Stimulated activated CD4-positive, alpha-beta T cell treated with anti-CD3 and anti-CD28 coated beads, Interleukin-1b, Interleukin-23, amount 100 ng/mL, for 48 hours (primary cell): ENCODE data around the gene BOD1.
A peak's percentile ranks its signal among the peaks of the same experiment; 100 is the strongest.
"Not testable (repeated sequence)": the region's sequence is repeated elsewhere in the genome, so short reads cannot be mapped to it uniquely, and the experiment has no call there.

Experiments
- DNase-seq: peaks from one replicate; pipeline ENCODE4 v3.0.0-alpha.2; 2020

BOD1 gene

DNA sequence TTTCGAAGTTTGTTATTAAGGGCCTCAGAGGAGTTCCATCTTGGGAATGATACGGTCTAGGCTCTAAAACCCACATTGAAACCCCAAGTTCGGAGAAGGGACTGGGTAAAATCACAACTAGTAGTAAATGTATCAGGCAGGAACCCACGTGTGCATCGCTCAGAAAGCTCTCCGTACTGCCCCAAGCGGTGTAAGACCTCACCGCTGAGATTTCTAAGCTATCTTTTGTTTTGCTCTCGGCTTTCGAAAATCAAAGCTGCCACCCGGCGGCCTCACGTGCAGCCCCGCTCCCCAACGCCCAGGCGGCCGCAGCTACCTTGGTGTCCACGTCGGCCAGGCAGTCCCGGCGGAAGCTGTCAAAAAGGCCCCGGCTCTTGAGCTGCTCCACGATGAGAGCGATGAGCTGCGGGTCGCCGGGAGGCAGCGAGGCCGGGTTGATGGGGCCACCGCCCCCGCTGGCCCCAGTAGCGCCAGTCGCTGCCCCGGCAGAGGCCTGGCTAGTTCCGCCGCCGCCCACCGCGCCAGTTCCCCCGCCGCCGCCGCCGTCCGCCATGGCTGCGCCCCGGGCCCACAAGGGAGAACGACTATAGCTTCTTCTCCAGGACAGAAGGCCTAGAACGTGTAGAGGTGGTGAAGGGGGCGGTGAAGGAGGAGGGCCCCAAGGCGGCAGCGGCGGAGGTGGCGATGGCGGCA, 420 bp downstream of the BOD1 start:
- peak; percentile 74 for DNase-seq

DNA sequence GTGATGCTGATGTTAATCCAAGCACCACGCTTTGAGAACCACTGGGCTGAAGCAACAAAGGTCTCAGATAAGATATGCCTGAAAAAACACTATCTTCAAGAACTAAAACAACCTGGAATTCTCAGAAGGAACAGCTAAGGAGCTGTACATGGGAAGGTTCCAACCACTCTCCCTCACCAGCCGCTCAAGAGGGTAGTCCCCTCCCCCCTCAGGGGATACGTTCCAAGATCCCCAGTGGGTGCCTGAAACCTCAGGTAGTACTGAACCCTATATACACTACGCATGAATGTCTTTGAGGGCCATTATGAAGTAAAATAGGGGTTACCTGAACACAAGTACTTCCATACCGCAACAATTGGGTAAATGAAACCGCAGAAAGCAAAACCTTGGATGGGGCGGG, 1.9 kb downstream of the BOD1 start:
- DNase-seq, result no peak

DNA sequence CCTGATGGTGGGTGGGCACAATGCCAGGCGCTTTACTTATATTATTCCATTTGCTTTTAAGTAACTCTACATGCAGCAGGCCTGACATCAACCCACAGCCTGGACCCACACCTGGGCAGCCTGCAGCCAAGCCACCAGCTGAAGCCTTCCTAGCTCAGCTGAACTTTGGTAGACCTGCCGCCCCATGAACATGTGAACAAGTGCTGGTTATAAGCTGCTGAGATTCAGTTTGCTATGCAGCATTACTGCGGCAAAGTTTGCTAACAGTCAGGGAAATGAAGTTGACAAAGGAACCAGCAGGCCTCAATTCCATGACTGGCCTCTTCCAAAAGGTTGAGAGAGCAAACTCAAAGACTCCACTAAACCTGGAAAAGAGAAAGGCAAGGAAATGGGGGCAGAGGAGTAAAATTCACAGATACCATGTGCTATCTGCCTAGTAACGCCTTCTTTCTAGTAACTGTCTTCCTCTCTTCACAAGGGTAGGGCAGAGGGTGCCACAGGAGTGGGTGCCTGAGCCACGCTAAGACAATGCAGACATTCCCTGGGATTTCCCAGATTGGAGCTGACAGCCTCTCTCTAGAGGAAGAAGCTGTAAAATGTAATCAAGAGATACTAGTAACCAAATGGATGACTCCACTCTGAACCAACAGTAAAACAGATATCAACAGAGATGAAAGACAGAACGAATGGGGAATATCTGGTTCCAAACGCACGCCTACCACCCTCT, 2.9 kb downstream of the BOD1 start:
- DNase-seq, result no peak

DNA sequence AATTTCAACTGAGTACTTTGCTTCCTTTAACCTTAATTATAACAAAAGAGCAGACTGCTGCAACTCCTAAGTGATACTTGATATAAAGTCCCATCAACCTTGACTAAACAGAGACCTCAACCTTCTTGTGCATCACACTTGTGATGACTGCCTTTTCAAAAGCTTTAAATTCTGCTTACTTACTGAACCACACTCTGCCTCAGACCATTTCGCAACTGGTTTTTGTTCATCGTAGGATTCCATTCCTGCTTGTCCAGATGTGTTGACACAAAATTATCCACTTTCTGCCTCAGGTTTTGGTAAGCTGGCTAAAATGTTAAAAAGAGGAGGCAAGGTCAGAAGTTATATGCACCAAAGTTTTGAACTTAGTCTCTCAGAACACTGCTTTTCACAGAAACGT, 3.5 kb downstream of the BOD1 start:
- DNase-seq, result no peak

DNA sequence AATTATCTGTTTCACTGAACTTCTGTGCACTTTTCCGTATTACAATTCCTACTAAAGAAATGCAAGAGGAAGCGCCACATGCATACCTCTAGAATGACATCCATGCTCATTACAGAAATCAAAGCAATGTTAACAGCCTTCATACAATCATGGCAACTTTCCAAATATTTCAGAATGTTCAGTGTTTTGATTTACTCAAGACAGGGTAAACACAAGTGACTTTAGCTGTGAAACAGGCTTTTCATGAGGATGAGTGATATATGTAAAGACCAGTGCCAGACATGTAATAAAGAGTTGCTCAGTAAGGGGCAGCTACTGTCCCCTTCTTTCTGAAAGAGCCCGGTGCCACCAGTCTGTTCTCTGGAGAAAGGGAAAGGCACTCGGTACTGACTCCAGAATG, 4.7 kb downstream of the BOD1 start:
- DNase-seq, result no peak

DNA sequence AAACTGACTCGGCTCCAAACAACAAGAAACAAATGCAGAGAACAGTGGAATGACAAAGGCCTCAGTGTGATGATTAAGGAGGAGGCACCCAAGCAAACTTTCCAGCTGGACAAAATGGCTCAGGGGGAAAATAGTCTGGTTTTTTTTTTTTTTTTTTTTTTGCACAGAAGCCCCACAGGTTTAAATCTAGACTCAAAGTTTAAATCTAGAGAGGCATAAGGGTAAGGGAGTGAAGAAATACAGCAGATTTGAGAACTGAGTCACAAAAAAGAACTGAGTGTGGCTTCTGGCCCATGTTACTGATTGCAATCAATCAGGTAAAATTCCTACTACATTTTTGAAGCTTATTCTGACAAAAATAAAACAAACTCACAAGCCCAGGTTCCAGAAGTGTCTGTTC, 12.3 kb downstream of the BOD1 start:
- DNase-seq, result no peak

DNA sequence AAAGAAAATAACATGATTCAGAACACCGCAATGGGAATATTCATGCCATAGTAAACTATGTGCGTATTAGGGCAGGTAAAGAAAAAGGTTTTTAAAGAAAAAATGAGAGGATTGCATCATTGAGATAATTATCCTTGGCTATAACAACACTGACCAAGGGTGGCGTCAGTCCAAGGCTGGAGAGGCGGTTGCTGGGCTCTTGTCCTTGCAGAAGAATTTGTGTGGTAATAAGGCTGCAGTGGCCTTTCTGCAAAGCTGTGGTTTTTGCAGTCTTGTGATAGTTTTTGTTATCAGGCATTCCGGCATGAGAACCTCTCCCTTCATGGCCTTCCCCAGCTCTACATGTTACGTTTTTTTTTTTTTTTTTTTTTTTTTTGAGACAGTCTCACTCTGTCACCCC, 14.0 kb downstream of the BOD1 start:
- DNase-seq, result no peak

DNA sequence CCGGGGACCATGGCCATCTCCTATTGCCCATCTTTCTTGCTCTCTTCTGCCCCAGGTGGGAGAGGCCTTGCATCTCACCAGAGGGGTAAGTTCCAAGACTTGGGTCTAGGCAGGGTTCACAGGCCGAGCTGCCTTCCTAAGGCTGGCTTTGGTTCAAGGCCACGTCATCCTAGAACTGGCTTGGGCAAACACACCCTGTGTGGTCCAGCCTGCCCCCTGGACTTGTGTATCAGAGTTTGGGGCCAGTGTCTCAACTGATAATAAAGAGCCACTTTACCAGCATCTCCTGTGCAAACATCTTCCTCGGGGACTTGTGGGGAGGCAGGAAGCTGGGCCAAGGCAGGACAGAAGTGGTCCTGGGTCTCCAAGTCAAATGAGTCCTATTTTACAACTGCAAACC, 17.8 kb downstream of the BOD1 start:
- no peak for DNase-seq

DNA sequence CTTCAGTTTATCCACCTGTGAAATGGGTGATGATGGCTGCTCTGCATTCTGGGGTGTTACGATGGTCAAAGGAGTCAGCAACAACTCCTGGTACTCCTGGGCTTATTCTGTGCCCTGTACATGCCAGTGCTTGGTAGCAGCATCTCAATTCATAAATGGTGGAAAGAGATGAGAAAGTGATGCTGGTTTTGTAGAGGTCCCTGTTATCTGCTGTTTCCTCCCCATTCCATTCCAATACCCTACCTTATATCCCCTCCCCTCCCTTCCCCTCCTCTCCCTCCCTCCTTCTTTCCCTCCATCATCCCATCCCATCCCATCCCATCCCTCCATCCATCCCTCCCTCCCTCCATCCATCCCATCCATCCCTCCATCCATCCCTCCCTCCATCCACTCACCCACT, 19.1 kb downstream of the BOD1 start:
- no peak for DNase-seq

DNA sequence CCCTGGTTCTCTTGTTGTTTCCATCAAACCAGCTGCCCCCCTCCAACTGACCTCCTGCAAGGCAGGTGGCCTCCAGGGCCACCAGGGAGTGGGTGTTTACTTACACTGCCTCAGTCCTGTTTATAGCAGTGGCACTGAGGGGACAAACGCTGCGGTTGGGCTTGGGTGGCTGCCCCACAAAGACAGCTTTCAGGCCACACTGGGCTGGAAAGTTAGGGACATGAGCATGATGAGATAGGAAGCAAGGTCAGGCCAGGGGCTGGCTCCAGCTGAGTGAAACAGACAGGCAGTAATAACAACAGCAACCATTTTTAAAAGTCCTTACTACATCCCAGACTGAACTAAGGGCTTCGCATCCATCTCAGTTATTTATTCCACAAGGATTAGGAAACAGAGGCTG, 20.6 kb downstream of the BOD1 start:
- no peak for DNase-seq

DNA sequence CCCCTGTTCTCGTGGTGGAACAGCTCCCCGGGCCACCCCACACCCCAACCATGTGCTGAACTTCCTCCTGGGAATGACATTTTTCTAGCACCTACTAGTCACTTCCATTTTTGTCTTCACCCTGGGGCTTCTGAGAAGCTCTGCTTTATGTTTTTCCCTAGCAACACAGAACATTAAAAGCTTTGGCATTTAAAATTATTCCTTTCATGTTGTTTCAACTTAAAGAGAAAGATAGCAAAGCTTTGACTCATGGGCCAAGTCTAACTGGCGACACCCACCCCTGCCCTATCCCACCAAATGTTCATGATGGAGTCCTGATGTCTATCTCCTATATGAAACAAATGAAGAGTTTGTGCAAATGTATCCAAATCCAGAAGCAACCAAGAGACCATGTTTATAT, 22.4 kb downstream of the BOD1 start:
- no peak for DNase-seq

DNA sequence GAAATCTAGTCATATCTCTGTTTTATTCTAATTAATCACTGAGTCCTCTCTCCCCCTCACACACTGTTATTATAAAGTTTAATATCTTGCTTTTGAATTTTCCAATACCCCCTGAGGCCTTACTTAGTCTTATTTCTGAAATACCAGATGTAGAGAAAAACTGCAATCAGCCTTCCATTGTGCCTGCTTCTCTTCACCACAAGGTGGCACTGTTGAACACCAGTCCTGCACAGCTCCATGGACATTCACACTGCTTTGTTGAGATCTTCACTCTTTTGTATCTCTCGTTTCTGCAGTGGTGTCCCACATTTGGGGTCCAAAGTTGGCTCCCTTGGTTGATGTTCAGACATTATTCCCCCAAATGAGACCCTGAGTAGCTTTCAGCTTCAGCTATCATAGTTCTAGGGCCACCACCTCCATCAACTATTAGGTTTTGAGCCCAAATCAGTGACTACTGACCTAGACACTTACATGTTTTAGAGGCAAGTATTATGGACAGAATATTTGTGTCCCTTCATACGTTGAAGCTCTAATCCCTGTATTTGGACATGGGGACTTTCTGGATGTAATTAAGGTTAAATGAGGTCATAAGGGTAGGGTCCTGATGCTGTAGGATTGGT, 24.3 kb downstream of the BOD1 start:
- DNase-seq, result peak; percentile 17

DNA sequence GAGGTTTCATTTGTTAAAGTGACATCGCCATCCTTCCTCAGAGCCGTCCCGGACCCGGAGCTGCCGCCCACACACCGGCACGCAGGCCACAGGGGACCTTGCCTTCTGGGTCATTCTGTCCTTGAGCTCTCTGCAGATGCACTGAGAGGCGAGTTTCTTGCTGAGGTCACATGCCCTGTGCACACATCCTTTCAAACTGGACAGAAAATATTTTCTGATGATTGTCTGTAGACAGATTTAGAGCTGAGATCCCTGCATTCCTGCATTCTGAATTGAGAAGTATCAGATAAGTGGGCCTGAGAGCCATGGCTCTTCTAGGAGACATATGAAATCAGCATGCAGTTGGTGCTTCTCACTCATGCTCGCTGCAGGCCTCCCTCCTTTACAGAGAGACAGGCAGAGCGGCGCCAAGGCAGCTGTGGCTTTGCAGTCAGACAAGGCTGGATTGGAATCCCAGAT, 25.4 kb downstream of the BOD1 start:
- no peak for DNase-seq

DNA sequence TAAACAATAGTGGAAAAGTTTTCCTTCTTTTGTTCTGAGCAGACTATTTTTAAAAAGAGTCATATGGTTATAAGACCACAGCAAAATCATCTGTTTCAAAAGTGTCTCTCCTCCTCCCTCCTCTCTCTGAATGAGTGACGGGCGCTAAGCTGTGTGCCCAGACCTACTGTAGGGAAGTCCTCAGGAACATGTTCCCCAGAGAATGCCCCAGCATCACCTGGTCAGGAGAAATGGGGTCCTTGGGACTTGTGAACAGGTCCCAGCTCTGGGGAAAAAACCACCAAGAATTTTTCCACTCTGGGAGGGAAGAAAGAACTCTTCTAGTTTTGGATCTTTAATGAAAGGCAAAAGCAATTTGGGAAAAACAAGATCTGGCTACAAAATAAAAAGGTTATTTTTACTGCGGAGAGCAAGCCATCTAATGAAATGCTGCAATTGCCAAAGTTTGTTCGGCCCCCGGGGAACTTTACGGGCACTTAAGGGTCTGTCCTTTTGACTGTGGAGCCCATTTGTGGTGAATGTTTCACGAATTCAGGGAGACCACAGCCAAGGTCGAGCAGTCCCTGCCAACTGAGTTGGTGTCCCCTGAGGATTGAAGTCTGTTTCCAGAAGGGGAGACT, 25.9 kb downstream of the BOD1 start:
- no peak for DNase-seq

DNA sequence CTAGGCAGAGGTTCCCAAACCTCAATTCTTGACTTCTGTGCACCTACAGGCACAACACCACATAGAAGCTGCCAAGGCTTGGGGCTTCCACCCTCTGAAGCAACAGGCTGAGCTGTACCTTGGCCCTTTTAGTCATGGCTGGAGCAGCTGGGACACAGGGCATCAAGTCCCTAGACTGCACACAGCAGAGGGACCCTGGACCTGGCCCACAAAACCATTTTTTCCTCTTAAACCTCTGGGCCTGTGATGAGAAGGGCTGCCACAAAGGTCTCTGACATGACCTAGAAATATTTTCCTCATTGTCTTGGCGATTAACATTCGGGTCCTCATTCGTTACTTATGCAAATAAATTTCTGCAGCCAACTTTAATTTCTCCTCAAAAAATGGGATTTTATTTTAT, 30.3 kb downstream of the BOD1 start:
- not testable (repeated sequence) for DNase-seq

DNA sequence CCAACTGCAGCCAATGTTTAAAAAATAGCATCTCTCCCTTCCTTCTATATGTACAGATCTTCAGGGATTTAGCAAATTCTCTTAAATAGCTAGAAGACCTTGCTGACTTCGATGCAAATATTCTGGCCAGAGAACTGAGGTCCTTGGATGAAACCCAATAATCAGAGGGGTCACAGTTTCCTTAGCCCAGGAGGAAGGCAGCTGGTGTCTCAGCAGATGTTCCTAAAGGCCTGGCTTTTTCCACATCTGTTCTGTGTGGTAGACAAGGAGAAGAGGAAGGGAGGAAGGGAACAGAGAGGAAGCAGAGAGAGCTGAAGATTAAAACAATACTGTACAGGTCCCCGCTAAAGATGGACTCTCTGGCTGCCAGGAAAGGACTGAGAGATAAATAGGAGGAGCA, 33.1 kb downstream of the BOD1 start:
- no peak for DNase-seq

DNA sequence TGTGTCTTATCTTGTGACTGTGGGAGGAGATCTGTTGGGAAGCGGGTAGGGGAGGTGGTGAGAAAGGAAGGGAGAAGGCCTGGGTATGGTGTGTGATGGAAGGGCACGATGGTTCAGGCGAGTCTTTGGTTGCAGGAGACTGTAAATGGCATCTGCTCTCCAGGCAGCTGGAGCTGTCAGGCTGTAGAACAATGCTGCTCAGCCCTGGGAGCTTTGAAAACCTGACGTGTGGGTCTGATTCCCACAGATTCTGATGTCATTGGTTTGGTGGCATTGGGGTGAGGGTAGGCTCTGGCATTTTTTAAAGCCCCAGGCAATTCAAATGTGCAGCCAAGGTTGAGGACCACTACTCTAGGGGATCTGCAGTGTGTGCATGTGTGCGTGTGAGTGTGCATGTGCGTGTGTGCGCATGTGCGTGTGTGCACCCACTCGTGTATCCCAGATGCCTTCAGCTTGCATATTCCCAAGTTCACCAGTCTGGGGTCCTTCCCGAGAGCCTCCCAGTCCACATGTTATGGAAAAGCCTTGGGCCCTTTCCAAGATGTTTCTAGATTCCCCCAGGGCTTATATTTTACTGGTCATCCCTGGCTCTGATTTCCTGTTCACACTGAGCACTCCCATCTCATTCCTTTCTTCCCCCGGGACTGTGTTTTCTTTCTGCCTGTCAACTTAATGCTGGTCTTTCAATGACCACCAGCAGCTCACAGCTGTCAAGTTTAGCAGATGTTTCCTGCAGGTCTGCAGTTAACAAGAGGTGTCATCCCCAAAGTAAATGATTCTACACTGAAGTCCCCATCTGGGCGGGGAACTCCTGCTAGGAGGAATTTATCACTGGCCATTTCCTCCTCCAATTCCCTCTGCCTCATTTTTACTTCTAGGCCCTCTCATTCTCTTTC, 34.0 kb downstream of the BOD1 start:
- no peak for DNase-seq

DNA sequence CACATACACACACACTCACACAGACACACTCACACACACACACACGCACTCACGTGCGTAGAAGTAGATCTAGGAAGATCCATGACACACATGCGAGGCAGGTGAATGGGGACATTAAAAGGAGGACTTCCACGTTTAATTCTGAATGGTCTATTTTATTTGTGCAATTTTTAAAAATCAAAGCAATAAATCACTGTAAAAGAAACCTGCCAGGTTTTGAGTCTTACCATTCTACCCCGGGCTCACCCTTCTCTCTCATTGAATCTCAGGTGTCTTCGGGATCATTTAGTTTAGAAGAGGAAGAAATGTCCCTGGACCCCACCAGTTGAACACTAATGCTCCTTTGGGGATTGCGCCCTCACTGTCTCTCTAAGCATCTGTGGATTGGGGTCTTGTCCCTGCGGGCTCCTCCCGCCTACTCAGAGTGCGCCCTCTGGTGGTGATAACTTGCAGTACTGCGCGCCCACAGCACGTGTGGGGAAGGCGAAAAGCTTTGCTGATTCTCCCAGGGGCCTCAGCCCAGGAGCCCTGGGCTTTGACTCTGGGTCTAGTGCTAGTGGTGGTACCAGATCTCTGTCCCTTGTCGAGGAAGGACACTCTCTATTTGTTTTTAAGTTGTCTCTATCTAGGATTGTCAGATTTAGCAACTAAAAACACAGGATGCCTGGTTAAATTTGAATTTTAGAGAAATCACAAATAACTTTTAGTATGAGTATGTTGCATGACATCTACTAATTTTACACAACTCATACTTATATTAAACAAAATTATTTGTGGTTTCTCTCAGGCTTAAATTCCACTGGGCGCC, 34.8 kb downstream of the BOD1 start:
- DNase-seq, result peak; percentile 39

DNA sequence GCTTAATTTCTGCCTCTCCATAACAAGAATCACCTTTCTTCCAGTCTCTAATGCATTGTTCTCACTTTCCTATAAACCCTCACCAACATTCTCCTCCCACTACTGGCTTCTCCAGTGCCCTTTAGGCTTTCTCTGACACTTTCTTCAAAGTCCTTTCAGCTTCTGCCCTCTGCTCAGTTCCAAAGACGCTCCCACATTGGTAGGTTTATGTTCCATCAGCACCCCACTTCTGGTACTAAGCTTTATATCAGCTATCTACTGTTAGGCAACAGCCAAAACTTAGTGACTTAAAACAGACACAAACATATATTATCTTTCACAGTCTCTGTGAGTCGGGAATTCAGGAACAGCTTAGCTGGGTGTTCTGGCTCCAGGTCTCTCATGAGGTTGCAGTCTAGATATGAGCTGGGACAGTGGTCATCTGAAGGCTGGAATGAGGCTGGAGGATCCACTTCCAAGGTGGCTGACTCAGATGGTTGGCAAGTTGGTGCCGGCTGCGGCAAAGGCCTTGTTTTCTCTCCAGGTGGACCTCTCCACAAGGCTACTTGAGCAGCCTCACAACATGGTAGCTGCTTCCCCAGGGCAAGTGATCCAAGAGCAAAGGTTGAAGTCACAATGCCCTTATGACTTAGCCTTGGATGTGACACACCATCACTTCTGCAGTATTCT, 37.4 kb downstream of the BOD1 start:
- no peak for DNase-seq

DNA sequence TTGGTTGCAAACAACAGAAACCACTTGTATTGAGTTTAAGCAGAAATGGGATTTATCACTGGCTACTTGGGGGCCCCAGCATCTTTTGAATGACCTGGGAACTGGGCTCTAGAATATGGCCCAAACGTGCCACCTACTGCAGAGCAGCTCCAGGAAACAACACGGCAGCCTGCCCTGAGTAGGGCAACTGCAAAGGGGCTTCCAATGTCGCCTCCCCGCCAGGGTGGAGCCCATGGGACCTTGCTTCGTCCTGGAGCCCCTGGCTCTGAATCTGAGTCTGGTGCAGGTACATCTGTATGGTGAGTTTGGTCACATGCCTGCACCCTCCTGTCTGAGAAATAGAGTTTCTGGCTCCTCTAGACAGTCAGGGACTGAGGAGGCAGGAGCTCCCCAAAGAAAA, 38.6 kb downstream of the BOD1 start:
- no peak for DNase-seq

DNA sequence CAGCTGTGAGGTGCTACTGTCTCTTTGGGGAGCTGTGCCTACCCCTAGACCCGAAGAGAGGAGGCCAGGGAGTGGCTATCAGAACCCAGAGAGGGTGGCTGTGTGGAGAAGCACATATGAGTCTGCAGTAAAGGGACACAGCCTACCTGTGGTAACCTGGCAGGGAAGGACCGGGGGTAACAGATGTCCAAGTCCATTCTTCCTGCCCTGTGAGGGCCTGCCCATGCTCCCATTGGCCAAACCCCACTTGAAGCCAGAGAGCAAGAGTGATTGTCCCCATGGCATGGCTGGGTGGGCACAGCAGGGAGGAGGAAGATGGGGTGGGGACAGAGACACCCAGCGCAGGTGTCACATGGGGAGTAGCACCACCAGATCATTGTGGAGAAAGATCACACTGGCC, 39.3 kb downstream of the BOD1 start:
- no peak for DNase-seq
